SKM-1 treated with dmso at 0.1 percent for 144 hours (cell line): Measurements from ENCODE around the gene AMH.
A peak's percentile ranks its signal among the peaks of the same experiment; 100 is the strongest.

Experiments used
- DNase-seq: peaks from one replicate; lab custom pipeline; 2025; ENCODE audit not compliant: unreplicated experiment; lab: John Stamatoyannopoulos, UW

AMH gene

GRCh38 chr19:2234996-2235380 is 14.1 kb upstream of the AMH start:
- no peak for DNase-seq

- no peak for DNase-seq
Measured at GRCh38 chr19:2235381-2236063, 13.6 kb upstream of the AMH start.

DNA sequence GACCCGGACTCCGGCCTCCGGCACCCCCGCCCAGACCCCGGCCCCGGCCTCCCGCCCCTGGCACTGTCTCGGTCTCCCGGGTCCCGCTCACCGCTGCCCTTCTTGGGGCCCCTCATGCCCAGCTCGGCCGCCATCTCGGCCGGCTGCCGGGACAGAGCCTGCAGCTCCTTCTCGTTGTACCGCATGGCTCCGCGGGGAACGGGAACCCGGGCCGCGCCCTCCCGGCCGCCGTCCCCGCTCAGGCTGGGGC is 13.1 kb upstream of the AMH start:
- DNase-seq: no peak

DNA sequence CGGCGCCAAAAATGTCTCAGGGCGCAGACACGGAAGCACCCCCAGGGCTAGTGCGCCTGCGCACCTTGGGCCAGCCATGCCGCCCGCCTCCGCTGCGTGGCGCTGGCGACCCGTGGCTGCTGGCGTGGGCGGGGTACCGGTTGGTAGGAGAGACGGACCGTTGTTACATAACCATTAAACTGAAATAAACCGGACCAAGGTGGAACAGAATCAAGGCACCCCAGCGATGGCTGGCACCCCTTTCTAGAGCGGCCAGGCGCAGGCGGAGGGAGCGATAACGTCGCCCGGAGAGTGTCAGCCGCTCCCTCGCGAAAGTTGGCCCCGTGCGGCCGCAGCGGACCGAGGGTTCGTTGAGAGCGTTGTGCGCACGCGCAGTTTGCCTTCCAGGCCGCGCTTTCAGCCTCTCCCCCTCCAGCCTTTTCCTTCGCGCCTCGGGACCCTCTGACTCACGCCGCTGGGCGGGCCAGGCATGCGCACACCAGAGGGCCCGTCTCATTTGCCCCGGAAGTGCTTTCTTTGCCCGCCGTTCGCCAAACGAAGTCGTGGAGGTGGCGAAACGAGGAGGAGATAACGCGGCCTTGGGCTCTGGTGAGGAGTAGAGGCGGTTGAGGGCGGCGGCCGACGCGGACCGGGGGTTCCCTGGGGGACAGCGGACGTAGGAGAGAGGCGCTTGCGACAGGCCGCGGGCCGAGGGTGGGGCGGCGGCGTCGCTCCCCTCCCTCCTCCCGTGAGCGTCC is 12.6 kb upstream of the AMH start, which contains the start of the genes PLEKHJ1 and SF3A2:
PLEKHJ1 (minus strand) TSS at position 16 of the 737 bp plus-strand sequence. CDS start 81 bp downstream, outside the sequence.
SF3A2 (plus strand) TSS at position 511 of the 737 bp plus-strand sequence. CDS start 6,595 bp downstream, outside the sequence.
- DNase-seq: peak; percentile 98

- no peak for DNase-seq
Measured at GRCh38 chr19:2237051-2237868, 11.9 kb upstream of the AMH start.

- no peak for DNase-seq
Measured at GRCh38 chr19:2237869-2238153, 11.3 kb upstream of the AMH start.

DNA sequence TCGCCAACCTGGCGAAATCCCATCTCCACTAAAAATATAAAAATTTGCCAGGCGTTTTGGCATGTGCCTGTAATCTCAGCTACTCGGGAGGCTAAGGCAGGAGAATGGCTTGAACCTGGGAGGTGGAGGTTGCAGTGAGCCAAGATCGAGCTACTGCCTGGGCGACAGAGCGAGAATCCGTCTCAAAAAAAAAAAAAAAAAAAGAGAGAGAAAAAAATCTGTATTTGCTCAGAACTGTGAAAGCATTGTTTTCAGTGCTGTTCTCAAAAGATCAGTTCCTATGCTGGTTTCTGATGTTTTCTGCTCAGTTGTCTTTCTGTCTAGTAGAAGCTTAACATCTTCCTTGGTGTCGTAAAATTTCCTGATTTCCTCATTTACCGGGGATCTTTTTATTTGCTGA is 9.9 kb upstream of the AMH start:
- DNase-seq: no peak

- no peak for DNase-seq
Measured at GRCh38 chr19:2239771-2240770, 9.1 kb upstream of the AMH start.

GRCh38 chr19:2240881-2241760 is 8.0 kb upstream of the AMH start:
- DNase-seq: no peak

DNA sequence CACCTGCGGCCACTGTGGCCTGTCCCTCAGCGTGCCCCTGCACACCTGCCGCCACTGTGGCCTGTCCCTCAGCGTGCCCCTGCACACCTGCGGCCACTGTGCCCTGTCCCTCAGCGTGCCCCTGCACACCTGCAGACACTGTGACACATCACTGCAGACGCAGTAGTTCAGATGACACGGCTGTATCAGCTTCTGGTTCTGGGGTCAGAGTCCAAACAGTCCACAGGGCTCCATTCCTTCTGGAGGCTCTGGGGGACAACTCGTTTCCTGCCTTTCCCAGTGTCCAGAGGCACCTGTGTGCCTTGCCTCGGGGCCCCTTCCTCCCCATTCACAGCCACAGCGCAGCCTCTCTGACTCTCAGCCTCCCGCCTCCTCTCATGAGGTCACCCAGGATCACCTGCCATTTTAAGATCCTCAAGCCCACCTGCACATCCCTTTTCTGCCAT is 7.0 kb upstream of the AMH start:
- DNase-seq: no peak

DNA sequence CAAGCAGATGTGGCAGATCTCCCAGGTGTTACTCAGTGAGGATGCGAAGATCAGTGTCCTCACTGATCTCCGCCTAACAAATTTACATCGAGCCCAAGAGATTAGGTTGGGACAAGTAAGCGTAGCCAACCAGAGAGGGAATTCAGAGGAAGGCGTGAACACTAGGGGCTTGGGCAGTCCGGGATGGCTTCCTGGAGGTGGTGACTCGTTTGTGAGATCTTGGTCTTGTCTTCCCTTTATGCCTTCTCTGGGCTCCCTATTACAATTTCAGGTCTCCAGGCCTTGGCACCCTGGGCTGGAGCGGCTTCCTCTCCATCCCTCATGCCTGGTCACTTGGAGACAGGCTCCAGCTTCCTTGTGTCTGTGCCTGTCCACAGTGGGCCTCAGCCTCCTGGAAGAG is 6.3 kb upstream of the AMH start:
- DNase-seq: no peak

DNA sequence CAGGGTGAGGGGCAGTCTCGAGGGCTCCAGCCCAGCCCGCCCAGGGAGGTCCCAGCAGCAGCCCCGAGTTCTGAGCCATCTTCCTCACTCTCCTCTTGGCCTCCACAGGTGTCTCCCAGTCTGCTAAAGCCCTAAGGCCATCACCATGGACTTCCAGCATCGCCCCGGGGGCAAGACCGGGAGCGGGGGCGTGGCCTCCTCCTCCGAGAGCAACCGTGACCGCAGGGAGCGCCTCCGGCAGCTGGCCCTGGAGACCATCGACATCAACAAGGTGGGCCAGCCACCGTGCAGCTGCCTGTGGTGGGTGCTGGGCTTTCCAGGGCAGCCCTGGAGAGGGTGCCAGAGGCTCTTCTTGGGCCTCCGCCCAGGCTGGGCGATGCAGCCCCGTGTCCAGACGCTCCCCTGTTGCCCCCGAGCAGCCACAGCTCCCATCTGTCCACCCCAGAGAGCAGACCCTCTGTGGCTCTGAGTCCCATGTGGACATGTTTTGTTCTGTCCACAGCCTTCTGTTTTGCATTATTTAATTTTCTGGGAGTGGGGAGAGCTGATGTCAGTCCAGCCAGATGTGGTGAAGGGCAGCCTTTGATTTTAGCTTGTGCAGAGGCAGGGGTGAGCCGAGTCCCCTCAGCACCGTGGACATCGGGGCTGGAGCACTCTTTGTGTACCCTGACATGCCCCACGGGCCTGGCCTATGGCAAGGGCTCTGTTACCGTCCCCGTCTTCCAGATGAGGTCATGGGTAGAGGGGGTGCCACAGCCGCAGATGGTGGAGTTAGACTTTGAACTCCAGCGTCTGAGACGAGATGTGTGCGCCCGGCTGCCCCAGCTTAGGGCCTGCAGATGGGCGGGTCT is 5.6 kb upstream of the AMH start:
- no peak for DNase-seq

DNA sequence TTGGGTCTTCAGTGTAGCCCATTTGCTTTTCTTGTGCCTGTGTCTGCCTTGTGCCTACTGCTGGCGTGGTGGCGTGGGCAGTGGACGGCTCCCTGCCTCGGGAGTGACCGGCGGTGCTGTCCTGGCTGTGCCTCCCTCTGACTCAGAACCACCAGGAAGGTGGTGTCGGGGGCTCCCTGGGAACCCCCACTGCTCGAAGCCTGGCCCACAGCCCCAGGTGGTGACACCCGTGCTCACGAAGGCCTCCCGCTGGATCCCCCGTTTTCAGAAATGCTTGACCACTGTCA is 5.1 kb upstream of the AMH start:
- no peak for DNase-seq

- DNase-seq: no peak
Measured at GRCh38 chr19:2244486-2244885, 4.6 kb upstream of the AMH start.

DNA sequence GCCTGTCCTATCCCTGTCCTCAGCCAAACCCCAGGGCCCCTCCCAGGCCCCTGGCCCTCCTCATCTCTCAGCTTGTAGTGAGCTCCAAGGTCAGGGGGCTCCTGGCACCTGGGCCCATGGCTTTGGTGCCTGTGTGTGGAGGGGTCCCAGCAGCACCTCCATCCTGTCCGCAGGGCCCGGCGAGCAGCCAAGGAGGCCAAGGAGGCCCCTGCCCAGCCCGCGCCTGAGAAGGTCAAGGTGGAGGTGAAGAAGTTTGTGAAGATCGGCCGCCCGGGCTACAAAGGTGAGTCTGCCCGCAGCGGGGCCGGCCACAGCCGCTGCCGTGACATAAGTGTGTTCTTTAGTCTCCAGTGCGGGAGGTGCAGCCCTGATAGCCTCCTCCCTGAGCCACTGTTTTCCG is 3.9 kb upstream of the AMH start:
- no peak for DNase-seq

DNA sequence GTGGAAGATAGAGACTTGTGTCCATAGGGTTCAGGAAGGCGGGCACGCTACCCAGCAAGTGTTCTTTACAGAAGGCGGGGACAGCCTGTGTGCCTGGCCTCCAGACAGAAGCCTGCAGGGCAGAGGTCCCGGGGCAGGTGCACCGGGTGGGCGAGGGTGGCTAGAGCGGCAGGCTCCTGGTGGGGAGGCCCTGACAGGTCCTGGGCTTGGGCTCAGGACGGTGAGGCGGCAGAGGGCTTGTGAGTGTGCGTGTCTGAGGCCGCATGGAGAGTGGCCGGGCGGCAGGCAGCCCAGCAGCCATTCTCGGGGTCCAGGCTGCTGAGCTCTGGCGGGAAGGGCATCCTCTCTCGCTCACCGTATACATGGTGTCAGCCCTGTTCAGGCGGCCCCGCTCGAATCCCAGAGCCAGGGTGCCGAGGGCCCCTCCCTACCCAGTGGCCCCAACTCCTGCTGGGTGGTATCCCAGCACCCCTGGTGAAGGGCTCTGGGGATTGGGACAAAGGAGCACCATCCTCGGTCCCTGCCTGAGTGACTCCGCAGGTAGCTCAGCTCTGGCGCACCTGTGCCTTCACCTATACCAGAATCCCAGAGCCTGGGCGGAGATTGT is 3.0 kb upstream of the AMH start:
- no peak for DNase-seq

DNA sequence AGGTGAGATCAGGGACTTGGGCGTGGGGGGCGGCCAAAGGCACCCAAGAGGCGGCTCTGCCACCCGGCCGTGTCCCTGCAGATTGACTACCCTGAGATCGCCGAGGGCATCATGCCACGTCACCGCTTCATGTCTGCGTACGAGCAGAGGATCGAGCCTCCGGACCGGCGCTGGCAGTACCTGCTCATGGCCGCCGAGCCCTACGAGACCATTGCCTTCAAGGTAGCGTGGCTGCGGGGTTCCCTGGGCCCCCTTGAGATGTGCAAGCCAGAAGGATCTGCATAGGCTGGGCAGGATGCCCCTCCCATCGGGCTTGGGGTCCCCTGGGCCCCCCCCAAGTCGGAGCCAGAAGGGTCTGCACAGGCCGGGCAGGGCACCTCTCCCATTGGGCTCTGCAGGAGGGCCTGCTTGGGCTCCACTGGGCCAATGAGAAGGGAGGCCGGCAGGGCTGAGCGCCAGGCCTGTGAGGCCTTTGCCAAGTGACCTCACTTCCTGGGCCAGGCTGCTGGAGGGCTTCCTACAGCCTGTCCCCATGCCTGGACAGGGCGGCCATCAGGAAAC is 2.2 kb upstream of the AMH start:
- no peak for DNase-seq

DNA sequence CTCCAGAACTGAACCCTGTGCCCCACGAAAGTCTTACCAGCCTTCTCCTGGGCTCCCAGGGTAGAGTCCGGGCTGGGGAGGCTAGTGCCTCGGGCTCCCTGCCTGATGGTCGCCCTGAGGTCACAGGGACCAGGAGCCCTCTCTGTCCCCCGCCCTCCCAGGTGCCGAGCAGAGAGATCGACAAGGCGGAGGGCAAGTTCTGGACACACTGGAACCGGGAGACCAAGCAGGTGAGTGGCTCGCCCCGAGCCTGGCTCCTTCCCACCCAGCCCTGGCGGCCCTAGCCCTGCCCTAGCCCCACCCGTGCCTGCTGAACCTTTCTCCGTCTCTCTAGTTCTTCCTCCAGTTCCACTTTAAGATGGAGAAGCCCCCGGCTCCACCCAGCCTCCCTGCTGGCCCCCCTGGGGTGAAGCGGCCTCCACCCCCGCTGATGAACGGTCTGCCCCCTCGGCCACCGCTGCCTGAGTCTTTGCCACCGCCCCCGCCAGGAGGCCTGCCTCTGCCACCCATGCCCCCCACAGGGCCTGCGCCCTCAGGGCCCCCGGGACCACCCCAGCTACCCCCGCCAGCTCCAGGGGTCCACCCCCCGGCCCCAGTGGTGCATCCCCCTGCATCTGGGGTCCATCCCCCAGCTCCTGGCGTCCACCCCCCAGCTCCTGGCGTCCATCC is 1.6 kb upstream of the AMH start:
- DNase-seq: no peak
